Measurements from ENCODE around the gene VTCN1.

DNA sequence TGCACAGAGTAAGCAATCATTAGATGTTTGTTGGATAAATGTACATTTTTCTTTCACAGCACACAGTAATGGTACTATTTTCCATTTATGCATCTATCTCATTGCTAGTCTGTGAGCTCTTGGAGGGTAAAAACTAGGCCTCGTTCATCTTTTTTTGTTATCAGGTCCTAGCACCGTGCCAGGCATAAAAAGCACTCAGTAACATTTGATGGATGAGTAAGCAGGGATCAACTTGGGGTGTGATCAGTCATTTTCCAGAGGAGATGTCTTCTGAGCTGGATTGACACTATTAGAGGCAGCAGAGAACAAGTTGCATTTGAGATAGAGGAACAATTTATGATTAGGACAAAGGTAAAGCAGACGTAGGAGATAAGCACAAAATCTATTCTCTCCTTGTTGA, 4.3 kb upstream of the VTCN1 start:
- TF ChIP-seq, protein P1, sequence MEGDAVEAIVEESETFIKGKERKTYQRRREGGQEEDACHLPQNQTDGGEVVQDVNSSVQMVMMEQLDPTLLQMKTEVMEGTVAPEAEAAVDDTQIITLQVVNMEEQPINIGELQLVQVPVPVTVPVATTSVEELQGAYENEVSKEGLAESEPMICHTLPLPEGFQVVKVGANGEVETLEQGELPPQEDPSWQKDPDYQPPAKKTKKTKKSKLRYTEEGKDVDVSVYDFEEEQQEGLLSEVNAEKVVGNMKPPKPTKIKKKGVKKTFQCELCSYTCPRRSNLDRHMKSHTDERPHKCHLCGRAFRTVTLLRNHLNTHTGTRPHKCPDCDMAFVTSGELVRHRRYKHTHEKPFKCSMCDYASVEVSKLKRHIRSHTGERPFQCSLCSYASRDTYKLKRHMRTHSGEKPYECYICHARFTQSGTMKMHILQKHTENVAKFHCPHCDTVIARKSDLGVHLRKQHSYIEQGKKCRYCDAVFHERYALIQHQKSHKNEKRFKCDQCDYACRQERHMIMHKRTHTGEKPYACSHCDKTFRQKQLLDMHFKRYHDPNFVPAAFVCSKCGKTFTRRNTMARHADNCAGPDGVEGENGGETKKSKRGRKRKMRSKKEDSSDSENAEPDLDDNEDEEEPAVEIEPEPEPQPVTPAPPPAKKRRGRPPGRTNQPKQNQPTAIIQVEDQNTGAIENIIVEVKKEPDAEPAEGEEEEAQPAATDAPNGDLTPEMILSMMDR (IDR thresholded peaks at IDR 0.05): no peak
- no peak for TF ChIP-seq POLR2A (IDR thresholded peaks at IDR 0.05)
